Uterus (tissue), 4 donors: Measurements from ENCODE around the gene FAM25A. TPM values are rescaled to one million over a fixed set of nuclear protein-coding genes. Genes with fewer than 3 reads are reported as not detected.
"Not testable (repeated sequence)": the region's sequence is repeated elsewhere in the genome, so short reads cannot be mapped to it uniquely, and the experiment has no call there.

Experiments used
- DNase-seq, 2 donors: peaks; one replicate each; pipeline ENCODE4 v3.0.0-alpha.2; 2019 to 2020
- H3K27ac ChIP-seq, 2 donors: fragments of 200-600 bp; sonication (generic); 1 replicate in 1 of 2; 2 replicates in 1 of 2; pipeline ENCODE4 v1.5.1; 2016 to 2018
- H3K27me3 ChIP-seq, 2 donors: fragments of 200-600 bp; sonication (generic); one replicate each; pipeline ENCODE4 v1.5.1; 2018 to 2019; ENCODE audit warnings: control low read depth in 1 of 2
- H3K36me3 ChIP-seq, 2 donors: fragments of 200-600 bp; sonication (generic); one replicate each; pipeline ENCODE4 v1.5.1; 2019; ENCODE audit warnings: control low read depth in 1 of 2
- H3K4me1 ChIP-seq, 2 donors: fragments of 200-600 bp; sonication (generic); one replicate each; pipeline ENCODE4 v1.5.1; 2018 to 2019; ENCODE audit warnings: control low read depth in 1 of 2
- H3K4me3 ChIP-seq, 2 donors: fragments of 200-600 bp; sonication (generic); 1 replicate in 1 of 2; 2 replicates in 1 of 2; pipeline ENCODE4 v1.5.1; 2018 to 2019; ENCODE audit warnings: mild to moderate bottlenecking in 1 of 2
- H3K9me3 ChIP-seq, 2 donors: fragments of 200-600 bp; sonication (generic); one replicate each; pipeline ENCODE4 v1.5.1; 2019; ENCODE audit warnings: control low read depth in 1 of 2
- POLR2A ChIP-seq, 2 donors: fragments of 450-650 bp; IDR thresholded peaks; one replicate each; pipeline ENCODE4 v1.6.1; 2016; ENCODE audit warnings: antibody characterized with exemption in 2 of 2, mild to moderate bottlenecking in 1 of 2, moderate library complexity in 1 of 2
- intact Hi-C: fragments of 100-400 bp; cut with DNase I; formaldehyde crosslinking; loops from one replicate; pipeline ENCODE4 v1.15.1; 2023; ENCODE audit warnings: low total_unique reads
- total RNA-seq, 4 donors: library from RNA; depleted of rRNA in 3 of 4; stranded (reverse); fragments of >200 nt in 3 of 4; gene quantifications; one replicate each; pipeline versions ENCODE4 v1.1.0 to v1.2.4, GENCODE V29; 2014 to 2023
- TF ChIP-seq, protein P1 (sequence below), 4 experiments: fragments of 200-600 bp in 2 of 4; fragments of 450-650 bp in 2 of 4; sonication (generic) in 2 of 4; IDR thresholded peaks; one replicate each; pipeline ENCODE4 v1.5.1; 2016 to 2019; ENCODE audit warnings: antibody characterized with exemption in 4 of 4, mild to moderate bottlenecking in 2 of 4, moderate library complexity in 1 of 4
- donor health status: DM: yes; HTN: yes; CAD: no.

FAM25A gene
- total RNA-seq, 4 donors from 2014 or later = not detected

DNA sequence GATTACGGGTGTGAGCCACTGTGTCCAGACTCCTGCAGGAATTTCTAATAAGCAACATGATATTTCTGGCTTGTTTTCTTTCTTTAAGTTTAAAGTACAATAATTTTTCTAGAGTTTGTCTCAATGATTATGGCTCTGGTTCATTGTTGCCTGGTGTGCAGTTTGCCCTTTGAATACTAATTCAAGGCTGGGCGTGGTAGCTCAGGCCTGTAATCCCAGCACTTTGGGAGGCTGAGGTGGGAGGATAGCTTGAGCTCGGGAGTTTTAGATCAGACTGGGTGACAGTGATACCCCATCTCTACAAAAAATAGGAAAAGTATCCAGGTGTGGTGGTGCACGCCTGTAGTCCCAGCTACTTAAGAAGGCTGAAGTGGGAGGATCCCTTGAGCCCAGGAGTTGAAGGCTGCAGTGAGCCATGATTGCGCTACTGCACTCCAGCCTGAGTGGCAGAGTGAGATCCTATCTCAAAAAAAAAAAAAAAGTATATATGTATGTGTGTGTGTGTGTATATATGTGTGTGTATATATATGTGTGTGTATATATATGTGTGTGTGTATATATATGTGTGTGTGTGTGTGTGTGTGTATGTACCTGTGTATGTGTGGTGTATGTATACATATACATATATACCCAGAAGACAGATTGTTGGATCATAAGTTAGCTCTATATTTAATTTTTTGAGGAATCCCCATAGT, 43.6 kb upstream of the FAM25A start:
- intact Hi-C loops = no loop called here
- no peak for TF ChIP-seq POLR2A (IDR thresholded peaks at IDR 0.05)
- TF ChIP-seq, protein P1, sequence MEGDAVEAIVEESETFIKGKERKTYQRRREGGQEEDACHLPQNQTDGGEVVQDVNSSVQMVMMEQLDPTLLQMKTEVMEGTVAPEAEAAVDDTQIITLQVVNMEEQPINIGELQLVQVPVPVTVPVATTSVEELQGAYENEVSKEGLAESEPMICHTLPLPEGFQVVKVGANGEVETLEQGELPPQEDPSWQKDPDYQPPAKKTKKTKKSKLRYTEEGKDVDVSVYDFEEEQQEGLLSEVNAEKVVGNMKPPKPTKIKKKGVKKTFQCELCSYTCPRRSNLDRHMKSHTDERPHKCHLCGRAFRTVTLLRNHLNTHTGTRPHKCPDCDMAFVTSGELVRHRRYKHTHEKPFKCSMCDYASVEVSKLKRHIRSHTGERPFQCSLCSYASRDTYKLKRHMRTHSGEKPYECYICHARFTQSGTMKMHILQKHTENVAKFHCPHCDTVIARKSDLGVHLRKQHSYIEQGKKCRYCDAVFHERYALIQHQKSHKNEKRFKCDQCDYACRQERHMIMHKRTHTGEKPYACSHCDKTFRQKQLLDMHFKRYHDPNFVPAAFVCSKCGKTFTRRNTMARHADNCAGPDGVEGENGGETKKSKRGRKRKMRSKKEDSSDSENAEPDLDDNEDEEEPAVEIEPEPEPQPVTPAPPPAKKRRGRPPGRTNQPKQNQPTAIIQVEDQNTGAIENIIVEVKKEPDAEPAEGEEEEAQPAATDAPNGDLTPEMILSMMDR (IDR thresholded peaks at IDR 0.05) = no peak
- no peaks in the 10 kb centered on the region for H3K4me1 ChIP-seq
- H3K4me3 ChIP-seq = no peak overlapping the region
- no peaks in the 10 kb centered on the region for H3K27me3 ChIP-seq
- peak overlapping the region in 1 of 2 donors; percentile 70 for H3K27ac ChIP-seq
- H3K36me3 ChIP-seq = no peaks in the 10 kb centered on the region
- no peak for DNase-seq
- no peaks in the 10 kb centered on the region for H3K9me3 ChIP-seq

- H3K36me3 ChIP-seq, H3K4me3 ChIP-seq, H3K27me3 ChIP-seq, DNase-seq, intact Hi-C loops, H3K9me3 ChIP-seq, H3K4me1 ChIP-seq: not testable (repeated sequence)
- peak overlapping the region; percentile 56 to 70 for H3K27ac ChIP-seq
These were observed 41.6 kb upstream of the FAM25A start for GRCh38 chr10:86978457-86978856.

DNA sequence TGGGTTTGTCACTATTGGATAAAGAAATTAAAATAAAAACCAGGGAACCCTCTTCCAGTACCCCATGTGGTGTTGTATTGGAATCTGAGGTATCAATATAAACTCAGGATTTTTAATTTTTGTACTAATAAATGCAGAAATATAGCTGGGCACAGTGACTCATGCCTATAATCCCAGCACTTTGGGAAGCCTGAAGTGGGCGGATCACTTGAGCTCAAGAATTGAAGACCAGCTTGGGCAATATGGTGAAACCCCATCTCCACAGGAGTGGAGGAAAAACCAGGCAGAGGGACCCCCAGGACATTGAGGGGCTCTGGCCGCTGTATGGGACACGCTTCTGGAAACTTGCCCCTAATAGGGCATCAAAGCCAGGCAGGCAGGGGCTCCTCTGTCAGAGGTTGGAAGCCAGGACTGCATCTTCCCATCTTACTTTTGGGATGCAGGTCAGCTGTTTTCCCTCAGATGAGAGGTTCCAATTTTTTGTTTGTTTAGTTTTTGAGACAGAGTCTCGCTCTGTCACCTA, 40.7 kb upstream of the FAM25A start:
- Histone ChIP-seq H3K27me3 (no peaks in the 10 kb centered on the region), H3K9me3 (no peaks in the 10 kb centered on the region), H3K4me3 (no peak overlapping the region), H3K36me3 (no peaks in the 10 kb centered on the region), H3K4me1 (no peaks in the 10 kb centered on the region), H3K27ac (peak overlapping the region; percentile 70 to 76)
- intact Hi-C loops = no loop called here
- no peak for TF ChIP-seq POLR2A (IDR thresholded peaks at IDR 0.05)
- TF ChIP-seq, protein P1 (IDR thresholded peaks at IDR 0.05) = no peak
- DNase-seq = no peak

GRCh38 chr10:86979977-86980448, 40.1 kb upstream of the FAM25A start:
- no peak overlapping the region for H3K4me3 ChIP-seq
- H3K9me3 ChIP-seq = no peaks in the 10 kb centered on the region
- H3K27me3 ChIP-seq = no peaks in the 10 kb centered on the region
- peak in 1 of 2 donors; percentile 50 for DNase-seq
- H3K27ac ChIP-seq = peak overlapping the region; percentile 70 to 76
- intact Hi-C loops = no loop called here
- no peaks in the 10 kb centered on the region for H3K36me3 ChIP-seq
- H3K4me1 ChIP-seq = no peaks in the 10 kb centered on the region
- TF ChIP-seq, protein P1 (IDR thresholded peaks at IDR 0.05) = no peak
- TF ChIP-seq POLR2A (IDR thresholded peaks at IDR 0.05) = no peak

GRCh38 chr10:86981020-86981419, 39.1 kb upstream of the FAM25A start:
- H3K4me1 ChIP-seq, intact Hi-C loops, H3K27me3 ChIP-seq, H3K4me3 ChIP-seq, H3K9me3 ChIP-seq, H3K36me3 ChIP-seq: not testable (repeated sequence)
- peak overlapping the region; percentile 70 to 76 for H3K27ac ChIP-seq
- DNase-seq = peak in 1 of 2 donors; percentile 40

DNA sequence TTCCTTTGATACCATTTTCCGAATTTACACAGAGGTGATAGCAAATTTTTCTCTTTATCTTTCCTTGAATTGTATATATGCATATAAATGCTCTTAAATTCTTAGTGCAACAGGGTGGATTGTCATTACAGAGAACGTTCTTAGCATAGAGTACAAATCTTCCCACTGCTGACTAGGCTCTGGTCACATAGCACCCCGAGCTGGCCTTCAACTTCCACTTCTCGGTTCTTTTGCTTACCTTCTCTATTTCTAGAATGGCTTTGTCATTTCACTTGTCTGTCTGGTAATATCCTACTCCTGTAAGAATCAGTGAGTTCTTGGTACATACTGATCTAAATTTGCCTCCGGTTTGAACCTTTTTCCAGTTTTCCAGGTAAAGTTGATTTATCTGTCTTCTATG, 38.4 kb upstream of the FAM25A start:
- TF ChIP-seq POLR2A (IDR thresholded peaks at IDR 0.05) = no peak
- TF ChIP-seq, protein P1 (IDR thresholded peaks at IDR 0.05) = no peak
- peak overlapping the region in 1 of 2 donors; percentile 19 for H3K27ac ChIP-seq
- no peaks in the 10 kb centered on the region for H3K4me1 ChIP-seq
- H3K36me3 ChIP-seq = no peaks in the 10 kb centered on the region
- H3K9me3 ChIP-seq = no peaks in the 10 kb centered on the region
- intact Hi-C loops = no loop called here
- H3K4me3 ChIP-seq = no peak overlapping the region
- no peaks in the 10 kb centered on the region for H3K27me3 ChIP-seq
- no peak for DNase-seq

GRCh38 chr10:86984498-86984897, 35.6 kb upstream of the FAM25A start:
- H3K27me3 ChIP-seq, H3K4me3 ChIP-seq, DNase-seq, H3K4me1 ChIP-seq, intact Hi-C loops, H3K9me3 ChIP-seq, H3K36me3 ChIP-seq, H3K27ac ChIP-seq: not testable (repeated sequence)
